Ovary (tissue), 9 donors: ENCODE results near the gene OR5AL1. TPM values are rescaled to one million over a fixed set of nuclear protein-coding genes. Genes with fewer than 3 reads are reported as not detected.
"Not testable (repeated sequence)": the region's sequence is repeated elsewhere in the genome, so short reads cannot be mapped to it uniquely, and the experiment has no call there.

ENCODE experiments used
- DNase-seq, 5 donors: peaks; one replicate each; pipeline ENCODE4 v3.0.0-alpha.2; 2019 to 2020
- H3K27ac ChIP-seq, 2 donors: fragments of 200-600 bp; one replicate each; pipeline versions ENCODE4 v1.5.1 to v1.8.0; 2019 to 2022
- H3K27me3 ChIP-seq: fragments of 200-600 bp; one replicate; pipeline ENCODE4 v1.8.0; 2022
- H3K36me3 ChIP-seq: fragments of 200-600 bp; sonication (generic); one replicate; pipeline ENCODE4 v1.5.1; 2019
- H3K4me1 ChIP-seq: one replicate; pipeline ENCODE4 v1.8.1; 2013; ENCODE audit warnings: mild to moderate bottlenecking, moderate library complexity; ENCODE audit not compliant: insufficient read depth
- H3K4me3 ChIP-seq: fragments of 200-600 bp; sonication (generic); one replicate; pipeline ENCODE4 v1.5.1; 2017
- H3K9me3 ChIP-seq, 2 donors: fragments of 200-600 bp in 1 of 2; sonication (generic) in 1 of 2; one replicate each; pipeline versions ENCODE4 v1.5.1 to v1.8.1; 2013 to 2019; ENCODE audit warnings: mild to moderate bottlenecking in 1 of 2, moderate library complexity in 1 of 2
- CTCF ChIP-seq, 3 donors: fragments of 450-650 bp in 2 of 3; fragments of 200-600 bp in 1 of 3; IDR thresholded peaks; one replicate each; pipeline versions ENCODE4 v1.5.1 to v1.8.0; 2016 to 2022; ENCODE audit warnings: antibody characterized with exemption in 3 of 3, mild to moderate bottlenecking in 1 of 3
- EP300 ChIP-seq: sonication (generic); formaldehyde crosslinking; IDR thresholded peaks from one replicate; pipeline ENCODE4 v1.6.1; 2017; ENCODE audit warnings: antibody characterized with exemption
- POLR2A ChIP-seq: fragments of 450-650 bp; IDR thresholded peaks from one replicate; pipeline ENCODE4 v1.6.1; 2017; ENCODE audit warnings: antibody characterized with exemption, mild to moderate bottlenecking, moderate library complexity
- WGBS, 3 donors: extraction: QIAGEN DNeasy Blood & Tissue Kit in 1 of 3; methylation state at CpG; one replicate each; pipeline versions ENCODE4 v1.1.5 to v1.1.7; 2013 to 2017; 5-methylcytosine and 5-hydroxymethylcytosine counted together
- intact Hi-C, 4 donors: fragments of 100-400 bp; cut with DNase I; formaldehyde crosslinking; loops; one replicate each; pipeline versions ENCODE4 v1.11.0 to v1.15.1; 2022 to 2023
- polyA plus RNA-seq, 2 donors: library from polyadenylated mRNA; stranded (reverse); fragments of 200-250 nt in 1 of 2; fragments of 350-450 nt in 1 of 2; fragmentation: Illumina TruSeq in 1 of 2; extraction: RNeasy Lipid Tissue Mini Kit (QIAGEN cat#74804) in 1 of 2; gene quantifications; one replicate each; pipeline ENCODE4 v1.2.3, GENCODE V29; 2013 to 2014
- total RNA-seq, 7 donors: library from RNA; depleted of rRNA in 2 of 7; stranded (reverse); fragments of >200 nt in 2 of 7; fragmentation: NEBNext Ultra II Directional in 3 of 7; extraction: Animal tissue kit (Norgen Biotek cat#: 25700) in 3 of 7; gene quantifications; one replicate each; pipeline versions ENCODE4 v1.1.0 to v1.2.4, GENCODE V29; 2016 to 2023
- donor health status: DM: no; HTN: no; CAD: no; lungs with moderate emphysema.
- donor health status: DM: no; HTN: no; CAD: no.
- donor health status: Bipolar disorder and iron deficiency.
- donor health status: DM: yes; HTN: yes; CAD: no.
- donor health status: DM: no; HTN: no; CAD: no.
- donor health status: DM: yes; HTN: yes; CAD: no.

Gene OR5AL1
- total and polyA plus RNA-seq, 9 donors: not detected

GRCh38 chr11:56396047-56396446 lies 16.4 kb upstream of the OR5AL1 start:
- Histone ChIP-seq H3K27ac (no peak overlapping the region), H3K36me3 (no peaks in the 10 kb centered on the region), H3K4me3 (no peak overlapping the region), H3K4me1 (no peaks in the 10 kb centered on the region), H3K9me3 (no peaks in the 10 kb centered on the region), H3K27me3 (no peaks in the 10 kb centered on the region)
- intact Hi-C loops: no loop called here
- DNase-seq: no peak
- 54 to 63% (median 57%) methylated on average over 3 of the region's 3 CpGs for WGBS, 3 donors
- no peak for TF ChIP-seq POLR2A
- no peak for TF ChIP-seq CTCF (IDR thresholded peaks at IDR 0.05)
- no peak for TF ChIP-seq EP300

- H3K4me3 ChIP-seq, H3K27me3 ChIP-seq, H3K4me1 ChIP-seq, H3K36me3 ChIP-seq, DNase-seq, H3K27ac ChIP-seq, H3K9me3 ChIP-seq, intact Hi-C loops: not testable (repeated sequence)
- WGBS, 3 donors: 85 to 94% (median 86%) methylated on average over 19 to 27 of the region's 27 CpGs
These were observed 10.5 kb upstream of the OR5AL1 start for GRCh38 chr11:56401858-56402461.

- no peak for TF ChIP-seq CTCF (IDR thresholded peaks at IDR 0.05)
- TF ChIP-seq POLR2A: no peak
- no peak for TF ChIP-seq EP300
- DNase-seq: no peak
- intact Hi-C loops: no loop called here
- H3K4me1 ChIP-seq: no peaks in the 10 kb centered on the region
- no peak overlapping the region for H3K4me3 ChIP-seq
- no peaks in the 10 kb centered on the region for H3K9me3 ChIP-seq
- no peaks in the 10 kb centered on the region for H3K36me3 ChIP-seq
- no peaks in the 10 kb centered on the region for H3K27me3 ChIP-seq
- no peak overlapping the region for H3K27ac ChIP-seq
- WGBS, 3 donors: 83 to 94% (median 90%) methylated on average over 2 of the region's 2 CpGs
These were observed 8.1 kb upstream of the OR5AL1 start for GRCh38 chr11:56404393-56404792.

- H3K9me3 ChIP-seq: no peaks in the 10 kb centered on the region
- H3K4me3 ChIP-seq: no peak overlapping the region
- DNase-seq: no peak
- H3K27me3 ChIP-seq: no peaks in the 10 kb centered on the region
- H3K4me1 ChIP-seq: no peaks in the 10 kb centered on the region
- intact Hi-C loops: no loop called here
- H3K27ac ChIP-seq: no peak overlapping the region
- H3K36me3 ChIP-seq: no peaks in the 10 kb centered on the region
- no peak for TF ChIP-seq CTCF (IDR thresholded peaks at IDR 0.05)
- no peak for TF ChIP-seq POLR2A
- no peak for TF ChIP-seq EP300
These were observed 1.7 kb upstream of the OR5AL1 start for GRCh38 chr11:56410801-56411200.

GRCh38 chr11:56453521-56453920 lies 41.0 kb downstream of the OR5AL1 start:
- H3K36me3 ChIP-seq: no peaks in the 10 kb centered on the region
- no peak overlapping the region for H3K4me3 ChIP-seq
- H3K27me3 ChIP-seq: no peaks in the 10 kb centered on the region
- TF ChIP-seq POLR2A: no peak
- TF ChIP-seq EP300: no peak
- no peak for TF ChIP-seq CTCF (IDR thresholded peaks at IDR 0.05)
- 60 to 69% (median 62%) methylated on average over 4 of the region's 4 CpGs for WGBS, 3 donors
- intact Hi-C loops: no loop called here
- H3K27ac ChIP-seq: no peak overlapping the region
- DNase-seq: no peak
- H3K4me1 ChIP-seq: no peaks in the 10 kb centered on the region
- H3K9me3 ChIP-seq: no peaks in the 10 kb centered on the region
